D721Med (cell line): ENCODE measurements around the gene KIF19.
A peak's percentile ranks its signal among the peaks of the same experiment; 100 is the strongest.

Experiments used
- DNase-seq: peaks from one replicate; pipeline ENCODE4 v3.0.0; 2011; ENCODE audit warnings: low spot score; ENCODE audit not compliant: insufficient read length
- FAIRE-seq: peaks from 2 replicates; lab custom pipeline; 2011; peaks lifted over from hg19 to GRCh38; lab: Jason Lieb, UNC
- TF ChIP-seq, protein P1 (sequence below): IDR thresholded peaks from 2 replicates; pipeline ENCODE4 v1.5.1; 2012; ENCODE audit warnings: mild to moderate bottlenecking, control low read depth; ENCODE audit not compliant: insufficient read depth; ENCODE audit errors: missing control alignments

The KIF19 gene

GRCh38 chr17:74295625-74296547 lies 30.1 kb upstream of the KIF19 start:
- FAIRE-seq (no peak), DNase-seq (no peak)

GRCh38 chr17:74296548-74296936 lies 29.5 kb upstream of the KIF19 start:
- DNase-seq (no peak), FAIRE-seq (no peak)

More at GRCh38 chr17:74295625-74296547, 30.1 kb upstream of the KIF19 start:
- TF ChIP-seq, protein P1, sequence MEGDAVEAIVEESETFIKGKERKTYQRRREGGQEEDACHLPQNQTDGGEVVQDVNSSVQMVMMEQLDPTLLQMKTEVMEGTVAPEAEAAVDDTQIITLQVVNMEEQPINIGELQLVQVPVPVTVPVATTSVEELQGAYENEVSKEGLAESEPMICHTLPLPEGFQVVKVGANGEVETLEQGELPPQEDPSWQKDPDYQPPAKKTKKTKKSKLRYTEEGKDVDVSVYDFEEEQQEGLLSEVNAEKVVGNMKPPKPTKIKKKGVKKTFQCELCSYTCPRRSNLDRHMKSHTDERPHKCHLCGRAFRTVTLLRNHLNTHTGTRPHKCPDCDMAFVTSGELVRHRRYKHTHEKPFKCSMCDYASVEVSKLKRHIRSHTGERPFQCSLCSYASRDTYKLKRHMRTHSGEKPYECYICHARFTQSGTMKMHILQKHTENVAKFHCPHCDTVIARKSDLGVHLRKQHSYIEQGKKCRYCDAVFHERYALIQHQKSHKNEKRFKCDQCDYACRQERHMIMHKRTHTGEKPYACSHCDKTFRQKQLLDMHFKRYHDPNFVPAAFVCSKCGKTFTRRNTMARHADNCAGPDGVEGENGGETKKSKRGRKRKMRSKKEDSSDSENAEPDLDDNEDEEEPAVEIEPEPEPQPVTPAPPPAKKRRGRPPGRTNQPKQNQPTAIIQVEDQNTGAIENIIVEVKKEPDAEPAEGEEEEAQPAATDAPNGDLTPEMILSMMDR = no peak

GRCh38 chr17:74297941-74298340 lies 28.1 kb upstream of the KIF19 start:
- FAIRE-seq = no peak
- DNase-seq = no peak
- TF ChIP-seq, protein P1 = no peak

More at GRCh38 chr17:74296548-74296936, 29.5 kb upstream of the KIF19 start:
- TF ChIP-seq, protein P1 = peak; percentile 74

GRCh38 chr17:74298778-74299177 lies 27.2 kb upstream of the KIF19 start:
- no peak for DNase-seq
- no peak for FAIRE-seq
- TF ChIP-seq, protein P1 = no peak

GRCh38 chr17:74299226-74300009 lies 26.6 kb upstream of the KIF19 start:
- TF ChIP-seq, protein P1 = no peak
- FAIRE-seq (no peak), DNase-seq (no peak)

- DNase-seq (no peak), FAIRE-seq (no peak)
- TF ChIP-seq, protein P1 = no peak
Observed at GRCh38 chr17:74303305-74303704, 22.7 kb upstream of the KIF19 start.

GRCh38 chr17:74304184-74304583 lies 21.8 kb upstream of the KIF19 start:
- FAIRE-seq (no peak), DNase-seq (no peak)

More at GRCh38 chr17:74304184-74304583, 21.8 kb upstream of the KIF19 start:
- TF ChIP-seq, protein P1 = no peak
